Measurements from ENCODE around the gene PSMB10.

The PSMB10 gene

GRCh38 chr16:67936124-67936879 lies at the start of gene PSMB10 (continued):
- TF ChIP-seq ZNF18 (tag by site-specific recombination; IDR thresholded peaks at IDR 0.05), result no peak
- no peak for TF ChIP-seq TCF7L2 (IDR thresholded peaks at IDR 0.05; ENCODE audit: borderline replicate concordance, low read depth, low read length)
- no peak for TF ChIP-seq MEIS1 (CRISPR knock-in tag; IDR thresholded peaks at IDR 0.05; ENCODE audit: borderline replicate concordance)
- TF ChIP-seq SP3 (tag by site-specific recombination; IDR thresholded peaks at IDR 0.05), result no peak
- TF ChIP-seq, protein P1, sequence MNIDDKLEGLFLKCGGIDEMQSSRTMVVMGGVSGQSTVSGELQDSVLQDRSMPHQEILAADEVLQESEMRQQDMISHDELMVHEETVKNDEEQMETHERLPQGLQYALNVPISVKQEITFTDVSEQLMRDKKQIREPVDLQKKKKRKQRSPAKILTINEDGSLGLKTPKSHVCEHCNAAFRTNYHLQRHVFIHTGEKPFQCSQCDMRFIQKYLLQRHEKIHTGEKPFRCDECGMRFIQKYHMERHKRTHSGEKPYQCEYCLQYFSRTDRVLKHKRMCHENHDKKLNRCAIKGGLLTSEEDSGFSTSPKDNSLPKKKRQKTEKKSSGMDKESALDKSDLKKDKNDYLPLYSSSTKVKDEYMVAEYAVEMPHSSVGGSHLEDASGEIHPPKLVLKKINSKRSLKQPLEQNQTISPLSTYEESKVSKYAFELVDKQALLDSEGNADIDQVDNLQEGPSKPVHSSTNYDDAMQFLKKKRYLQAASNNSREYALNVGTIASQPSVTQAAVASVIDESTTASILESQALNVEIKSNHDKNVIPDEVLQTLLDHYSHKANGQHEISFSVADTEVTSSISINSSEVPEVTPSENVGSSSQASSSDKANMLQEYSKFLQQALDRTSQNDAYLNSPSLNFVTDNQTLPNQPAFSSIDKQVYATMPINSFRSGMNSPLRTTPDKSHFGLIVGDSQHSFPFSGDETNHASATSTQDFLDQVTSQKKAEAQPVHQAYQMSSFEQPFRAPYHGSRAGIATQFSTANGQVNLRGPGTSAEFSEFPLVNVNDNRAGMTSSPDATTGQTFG (tag by site-specific recombination; IDR thresholded peaks at IDR 0.05; ENCODE audit: borderline replicate concordance), result no peak
- no peak for TF ChIP-seq ZNF132 (tag by site-specific recombination; IDR thresholded peaks at IDR 0.05; ENCODE audit: borderline replicate concordance)
- no peak for TF ChIP-seq ZNF10 (tag by site-specific recombination; IDR thresholded peaks at IDR 0.05)
- no peak for TF ChIP-seq ZNF202 (tag by site-specific recombination; IDR thresholded peaks at IDR 0.05; ENCODE audit: borderline replicate concordance)
- no peak; the same call in 1 of the 2 replicates for TF ChIP-seq KLF16 (tag by site-specific recombination; IDR thresholded peaks at IDR 0.05)
- TF ChIP-seq, protein P2, sequence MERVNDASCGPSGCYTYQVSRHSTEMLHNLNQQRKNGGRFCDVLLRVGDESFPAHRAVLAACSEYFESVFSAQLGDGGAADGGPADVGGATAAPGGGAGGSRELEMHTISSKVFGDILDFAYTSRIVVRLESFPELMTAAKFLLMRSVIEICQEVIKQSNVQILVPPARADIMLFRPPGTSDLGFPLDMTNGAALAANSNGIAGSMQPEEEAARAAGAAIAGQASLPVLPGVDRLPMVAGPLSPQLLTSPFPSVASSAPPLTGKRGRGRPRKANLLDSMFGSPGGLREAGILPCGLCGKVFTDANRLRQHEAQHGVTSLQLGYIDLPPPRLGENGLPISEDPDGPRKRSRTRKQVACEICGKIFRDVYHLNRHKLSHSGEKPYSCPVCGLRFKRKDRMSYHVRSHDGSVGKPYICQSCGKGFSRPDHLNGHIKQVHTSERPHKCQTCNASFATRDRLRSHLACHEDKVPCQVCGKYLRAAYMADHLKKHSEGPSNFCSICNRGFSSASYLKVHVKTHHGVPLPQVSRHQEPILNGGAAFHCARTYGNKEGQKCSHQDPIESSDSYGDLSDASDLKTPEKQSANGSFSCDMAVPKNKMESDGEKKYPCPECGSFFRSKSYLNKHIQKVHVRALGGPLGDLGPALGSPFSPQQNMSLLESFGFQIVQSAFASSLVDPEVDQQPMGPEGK (tag by site-specific recombination; IDR thresholded peaks at IDR 0.05), result peak; percentile 1; the same call in 1 of the 2 replicates
- no peak for TF ChIP-seq YY2 (tag by site-specific recombination; IDR thresholded peaks at IDR 0.05)
- TF ChIP-seq, protein P3, sequence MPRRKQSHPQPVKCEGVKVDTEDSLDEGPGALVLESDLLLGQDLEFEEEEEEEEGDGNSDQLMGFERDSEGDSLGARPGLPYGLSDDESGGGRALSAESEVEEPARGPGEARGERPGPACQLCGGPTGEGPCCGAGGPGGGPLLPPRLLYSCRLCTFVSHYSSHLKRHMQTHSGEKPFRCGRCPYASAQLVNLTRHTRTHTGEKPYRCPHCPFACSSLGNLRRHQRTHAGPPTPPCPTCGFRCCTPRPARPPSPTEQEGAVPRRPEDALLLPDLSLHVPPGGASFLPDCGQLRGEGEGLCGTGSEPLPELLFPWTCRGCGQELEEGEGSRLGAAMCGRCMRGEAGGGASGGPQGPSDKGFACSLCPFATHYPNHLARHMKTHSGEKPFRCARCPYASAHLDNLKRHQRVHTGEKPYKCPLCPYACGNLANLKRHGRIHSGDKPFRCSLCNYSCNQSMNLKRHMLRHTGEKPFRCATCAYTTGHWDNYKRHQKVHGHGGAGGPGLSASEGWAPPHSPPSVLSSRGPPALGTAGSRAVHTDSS (tag by site-specific recombination; IDR thresholded peaks at IDR 0.05), result no peak
- peak; percentile 45 for TF ChIP-seq ZBTB20 (tag by site-specific recombination; IDR thresholded peaks at IDR 0.05)
- no peak for TF ChIP-seq ZNF175 (tag by site-specific recombination; IDR thresholded peaks at IDR 0.05)
- TF ChIP-seq ZNF214 (tag by site-specific recombination; IDR thresholded peaks at IDR 0.05; ENCODE audit: borderline replicate concordance), result no peak
- TF ChIP-seq ZBTB7A (tag by site-specific recombination; IDR thresholded peaks at IDR 0.05; ENCODE audit: low read depth), result no peak
- TF ChIP-seq, protein P4, sequence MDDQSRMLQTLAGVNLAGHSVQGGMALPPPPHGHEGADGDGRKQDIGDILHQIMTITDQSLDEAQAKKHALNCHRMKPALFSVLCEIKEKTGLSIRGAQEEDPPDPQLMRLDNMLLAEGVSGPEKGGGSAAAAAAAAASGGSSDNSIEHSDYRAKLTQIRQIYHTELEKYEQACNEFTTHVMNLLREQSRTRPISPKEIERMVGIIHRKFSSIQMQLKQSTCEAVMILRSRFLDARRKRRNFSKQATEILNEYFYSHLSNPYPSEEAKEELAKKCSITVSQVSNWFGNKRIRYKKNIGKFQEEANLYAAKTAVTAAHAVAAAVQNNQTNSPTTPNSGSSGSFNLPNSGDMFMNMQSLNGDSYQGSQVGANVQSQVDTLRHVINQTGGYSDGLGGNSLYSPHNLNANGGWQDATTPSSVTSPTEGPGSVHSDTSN (CRISPR knock-in tag; IDR thresholded peaks at IDR 0.05), result no peak
- no peak for TF ChIP-seq ZNF555 (tag by site-specific recombination; conservative IDR thresholded peaks at IDR 0.05)
- no peak for TF ChIP-seq ZNF549 (tag by site-specific recombination; IDR thresholded peaks at IDR 0.05)
- TF ChIP-seq FEZF1 (tag by site-specific recombination; IDR thresholded peaks at IDR 0.05), result peak; percentile 56; the same call in 1 of the 2 replicates
- TF ChIP-seq ZNF19 (tag by site-specific recombination; IDR thresholded peaks at IDR 0.05; ENCODE audit: low read depth), result no peak
- TF ChIP-seq ZNF221 (tag by site-specific recombination; IDR thresholded peaks at IDR 0.05; ENCODE audit: borderline replicate concordance), result no peak
- TF ChIP-seq ZNF248 (tag by site-specific recombination; IDR thresholded peaks at IDR 0.05), result no peak
- no peak for TF ChIP-seq ZNF114 (tag by site-specific recombination; IDR thresholded peaks at IDR 0.05)
- TF ChIP-seq, protein P5, sequence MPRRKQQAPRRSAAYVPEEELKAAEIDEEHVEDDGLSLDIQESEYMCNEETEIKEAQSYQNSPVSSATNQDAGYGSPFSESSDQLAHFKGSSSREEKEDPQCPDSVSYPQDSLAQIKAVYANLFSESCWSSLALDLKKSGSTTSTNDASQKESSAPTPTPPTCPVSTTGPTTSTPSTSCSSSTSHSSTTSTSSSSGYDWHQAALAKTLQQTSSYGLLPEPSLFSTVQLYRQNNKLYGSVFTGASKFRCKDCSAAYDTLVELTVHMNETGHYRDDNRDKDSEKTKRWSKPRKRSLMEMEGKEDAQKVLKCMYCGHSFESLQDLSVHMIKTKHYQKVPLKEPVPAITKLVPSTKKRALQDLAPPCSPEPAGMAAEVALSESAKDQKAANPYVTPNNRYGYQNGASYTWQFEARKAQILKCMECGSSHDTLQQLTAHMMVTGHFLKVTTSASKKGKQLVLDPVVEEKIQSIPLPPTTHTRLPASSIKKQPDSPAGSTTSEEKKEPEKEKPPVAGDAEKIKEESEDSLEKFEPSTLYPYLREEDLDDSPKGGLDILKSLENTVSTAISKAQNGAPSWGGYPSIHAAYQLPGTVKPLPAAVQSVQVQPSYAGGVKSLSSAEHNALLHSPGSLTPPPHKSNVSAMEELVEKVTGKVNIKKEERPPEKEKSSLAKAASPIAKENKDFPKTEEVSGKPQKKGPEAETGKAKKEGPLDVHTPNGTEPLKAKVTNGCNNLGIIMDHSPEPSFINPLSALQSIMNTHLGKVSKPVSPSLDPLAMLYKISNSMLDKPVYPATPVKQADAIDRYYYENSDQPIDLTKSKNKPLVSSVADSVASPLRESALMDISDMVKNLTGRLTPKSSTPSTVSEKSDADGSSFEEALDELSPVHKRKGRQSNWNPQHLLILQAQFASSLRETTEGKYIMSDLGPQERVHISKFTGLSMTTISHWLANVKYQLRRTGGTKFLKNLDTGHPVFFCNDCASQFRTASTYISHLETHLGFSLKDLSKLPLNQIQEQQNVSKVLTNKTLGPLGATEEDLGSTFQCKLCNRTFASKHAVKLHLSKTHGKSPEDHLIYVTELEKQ (tag by site-specific recombination; IDR thresholded peaks at IDR 0.05; ENCODE audit: borderline replicate concordance), result no peak
- TF ChIP-seq ZNF580 (tag by site-specific recombination; IDR thresholded peaks at IDR 0.05), result 0 out of 2 replicates have a peak, but pooled peaks have one; percentile 4
- TF ChIP-seq KLF10 (tag by site-specific recombination; IDR thresholded peaks at IDR 0.05), result no peak
